ENCODE measurements around the gene DISP2. TPM values are rescaled to one million over a fixed set of nuclear protein-coding genes. Genes with fewer than 3 reads are reported as not detected.
A peak's percentile ranks its signal among the peaks of the same experiment; 100 is the strongest.

DISP2 gene
- total and polyA plus RNA-seq, 9 of the 15 experiments (the other 6 are each of a cell fraction or from before 2014, with no cell fraction given), result 0.06 to 0.89 (median 0.15) TPM; not detected in 1

GRCh38 chr15:40379374-40379773 lies 21.4 kb downstream of the DISP2 start (continued):
- no peak for TF ChIP-seq MEIS2 (IDR thresholded peaks at IDR 0.05; ENCODE audit: partially characterized antibody)
- no peak for TF ChIP-seq FOSL1 (tag; conservative IDR thresholded peaks at IDR 0.05)

GRCh38 chr15:40379853-40380252 lies 21.8 kb downstream of the DISP2 start:
- FAIRE-seq (peak; percentile 51), ATAC-seq (no peak; the same call in 2 of the 3 replicates), DNase-seq (ENCODE audit: extremely low read depth in 1 of 4, low spot score in 3 of 4) (peak in 2 of 4 experiments; percentile 29 to 38)
- no peaks in the 10 kb centered on the region for H4K20me1 ChIP-seq (replicated peaks; ENCODE audit: control insufficient read depth, insufficient read depth, low read length)
- H3K4me3 ChIP-seq, result no peak overlapping the region
- peak overlapping the region; percentile 11; the same call in 2 of the 3 replicates for H3K27ac ChIP-seq (ENCODE audit: extremely low read depth, low read depth, low read length)
- CTCF ChIA-PET (ENCODE audit: low intra/inter-chr PET ratio), result no interaction called here
- TF ChIP-seq SIRT6 (IDR thresholded peaks at IDR 0.05; ENCODE audit: low read depth, low read length), result no peak
- no peak for TF ChIP-seq CBX8 (IDR thresholded peaks at IDR 0.05; ENCODE audit: borderline replicate concordance, extremely low read depth, low read depth, low read length, poor library complexity, severe bottlenecking)
- TF ChIP-seq MTA3 (IDR thresholded peaks at IDR 0.05; ENCODE audit: borderline replicate concordance), result 0 out of 2 replicates have a peak, but pooled peaks have one; percentile 35
- peak; percentile 33; the same call in 1 of the 2 replicates for TF ChIP-seq EHMT2 (IDR thresholded peaks at IDR 0.05)
- peak; percentile 43; the same call in 1 of the 2 replicates for TF ChIP-seq SPI1 (IDR thresholded peaks at IDR 0.05; ENCODE audit: borderline replicate concordance, low read depth, low read length)
- no peak for TF ChIP-seq ARID3A (IDR thresholded peaks at IDR 0.05; ENCODE audit: borderline replicate concordance, low read depth, low read length)
- TF ChIP-seq HDAC1 (IDR thresholded peaks at IDR 0.05), result 0 out of 4 replicates have a peak, but pooled peaks of 1 of the 2 experiments have one; percentile 15
- peaks cover 7% of the 10 kb centered on the region for H3K36me3 ChIP-seq (ENCODE audit: control insufficient read depth, insufficient read depth, low read length)
- H3K27me3 ChIP-seq (ENCODE audit: control insufficient read depth in 2 of 2, insufficient read depth in 2 of 2, low read length in 2 of 2), result no peaks in the 10 kb centered on the region
- BruUV-seq (replicated peaks), result no TSS peak
- H2AFZ ChIP-seq (ENCODE audit: low read depth, low read length), result peak overlapping the region; percentile 56
- 0 out of 4 replicates have a peak overlapping the region, but pooled peaks of 1 of the 2 experiments have one; percentile 38 for H3K9ac ChIP-seq (ENCODE audit: insufficient read depth in 1 of 2, low read depth in 2 of 2, low read length in 2 of 2)
- H3K9me3 ChIP-seq (replicated peaks; ENCODE audit: control insufficient read depth, insufficient read depth, low read depth, low read length), result no peaks in the 10 kb centered on the region
- intact Hi-C loops (cut with micrococcal nuclease) (no loop called here), in situ Hi-C loops (cut with MboI) (no loop called here)
- H3K79me2 ChIP-seq (ENCODE audit: control insufficient read depth, insufficient read depth, low read length), result peaks cover 22% of the 10 kb centered on the region
- peaks cover 5% of the 10 kb centered on the region for H3K9me1 ChIP-seq (ENCODE audit: control insufficient read depth, insufficient read depth, low read length)
- peaks cover 21 to 30% of the 10 kb centered on the region in 2 experiments; a peak in 4 of 5 replicates for H3K4me1 ChIP-seq (replicated peaks in 1 of 2; ENCODE audit: control insufficient read depth in 2 of 2, insufficient read depth in 2 of 2, low read length in 2 of 2)
- 3% methylated on average over 4 of the region's 4 CpGs for WGBS (ENCODE audit: insufficient coverage, low coverage, missing lambda C conversion rate)
- peak overlapping the region; percentile 40 for H3K4me2 ChIP-seq (ENCODE audit: insufficient read depth, low read length)
- POLR2A ChIA-PET, result interaction anchor here (0.9 to 1.7 kb wide), 3 partner anchors 10 to 14 kb away, joined by 4 to 6 read pairs (median 5); no protein-coding TSS in a partner anchor

All from K562 (cell line).